ENCODE results near the gene AUTS2.
"Not testable (repeated sequence)": the region's sequence is repeated elsewhere in the genome, so short reads cannot be mapped to it uniquely, and the experiment has no call there.

The AUTS2 gene

GRCh38 chr7:70344726-70345125, 746.5 kb downstream of the AUTS2 start:
- DNase-seq: no peak

GRCh38 chr7:70346844-70347462, 748.7 kb downstream of the AUTS2 start:
- no peak for DNase-seq

DNA sequence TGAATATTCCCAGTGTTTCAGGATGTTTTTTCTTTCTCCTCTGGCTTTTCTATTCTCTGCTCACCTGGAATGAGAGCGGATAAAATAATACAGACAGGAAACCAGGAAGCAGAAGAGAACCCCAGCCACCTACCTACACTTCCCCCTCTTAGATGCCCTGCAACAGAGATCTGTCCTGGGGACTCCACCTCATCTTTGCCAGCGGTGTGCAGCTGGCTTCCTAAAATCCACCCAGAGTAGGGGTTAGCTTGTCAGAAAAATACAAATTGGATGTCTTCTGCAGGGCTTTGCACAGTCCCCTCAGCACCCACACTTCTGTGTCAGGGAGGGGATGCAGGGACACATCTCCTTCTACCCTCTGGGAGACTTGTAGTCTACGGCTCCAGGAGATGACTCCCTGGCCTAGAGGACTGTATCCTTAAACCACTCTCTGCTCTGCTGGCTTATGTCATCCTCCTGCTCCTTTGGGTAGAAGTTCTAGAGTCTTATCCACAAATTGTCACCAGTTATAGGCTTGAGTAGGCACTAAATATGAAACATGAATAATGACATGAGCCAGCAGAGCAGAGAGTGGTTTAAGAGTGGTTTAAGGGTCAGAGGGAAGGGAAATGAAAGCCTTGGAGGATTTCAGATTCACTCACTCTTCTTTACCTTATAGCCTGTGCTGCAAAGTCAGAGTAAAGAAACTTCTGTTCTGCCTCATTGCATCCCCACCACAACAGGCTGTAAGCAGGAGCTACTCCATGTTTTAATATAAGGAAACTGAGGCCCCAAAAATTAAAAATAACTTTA, 749.4 kb downstream of the AUTS2 start:
- DNase-seq: no peak

DNA sequence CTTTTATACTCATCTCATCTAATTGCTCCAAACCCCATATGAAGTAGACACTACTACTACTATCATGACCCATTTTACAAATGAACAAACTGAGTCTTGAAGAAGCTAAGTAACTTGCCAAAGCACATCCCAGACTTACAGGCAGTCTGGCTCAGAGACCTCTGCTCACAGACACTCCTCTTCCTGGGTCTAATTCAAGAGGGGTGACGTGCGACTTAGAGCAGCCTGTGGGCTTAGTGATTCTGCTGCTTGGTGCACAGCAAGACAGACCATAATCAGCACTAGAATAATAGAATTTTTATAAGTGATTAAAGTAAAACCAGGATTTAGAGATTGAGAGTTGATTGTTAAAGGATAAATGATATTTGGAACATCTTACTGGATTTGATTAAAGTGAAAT, 750.8 kb downstream of the AUTS2 start:
- no peak for DNase-seq

DNA sequence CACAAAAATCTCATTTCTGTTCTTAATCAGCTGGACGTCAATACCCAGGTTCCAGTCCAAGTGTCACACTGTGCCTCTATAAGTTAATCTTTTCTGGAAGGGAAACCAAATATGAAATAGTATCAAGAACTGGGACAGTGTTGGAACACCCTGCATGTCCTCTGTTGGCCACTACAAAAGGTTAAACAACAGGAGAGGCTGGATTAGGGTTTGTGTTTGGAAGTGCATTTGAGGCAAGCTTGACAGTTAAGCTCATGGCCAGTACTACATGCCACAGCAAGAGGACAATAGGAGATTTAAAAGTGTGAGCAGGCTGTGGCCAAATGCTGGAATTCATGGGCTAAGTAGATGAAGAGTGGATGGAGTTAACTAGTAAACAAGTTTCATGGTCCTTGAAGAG, 751.5 kb downstream of the AUTS2 start:
- DNase-seq: no peak

DNA sequence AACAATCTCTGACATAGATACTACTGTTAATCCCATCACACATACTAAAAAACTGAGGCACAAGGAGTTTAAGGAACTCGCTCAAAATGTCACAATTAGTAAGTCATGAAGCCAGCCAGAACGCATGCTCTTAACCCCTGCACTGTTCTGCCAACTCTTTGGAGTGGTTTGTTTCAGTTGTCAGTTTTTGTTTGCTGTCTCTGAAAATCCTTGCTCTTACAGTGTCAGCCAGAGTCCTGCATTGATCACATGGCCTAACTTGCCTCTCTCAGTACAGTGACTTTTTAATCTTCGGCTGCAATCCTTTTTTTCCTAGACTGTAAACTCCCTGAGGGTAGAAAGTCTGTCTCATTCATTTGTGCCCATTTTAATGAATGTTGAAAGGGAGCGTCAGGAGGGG, 753.8 kb downstream of the AUTS2 start:
- no peak for DNase-seq

GRCh38 chr7:70352906-70353305, 754.6 kb downstream of the AUTS2 start:
- DNase-seq: no peak

- peak; percentile 91 for DNase-seq
Measured at GRCh38 chr7:70353330-70353945, 755.2 kb downstream of the AUTS2 start.

GRCh38 chr7:70353946-70354335, 755.7 kb downstream of the AUTS2 start:
- DNase-seq: peak; percentile 59

- no peak for DNase-seq
Measured at GRCh38 chr7:70354409-70355169, 756.3 kb downstream of the AUTS2 start.

GRCh38 chr7:70355198-70356020, 757.1 kb downstream of the AUTS2 start:
- peak; percentile 94 for DNase-seq

DNA sequence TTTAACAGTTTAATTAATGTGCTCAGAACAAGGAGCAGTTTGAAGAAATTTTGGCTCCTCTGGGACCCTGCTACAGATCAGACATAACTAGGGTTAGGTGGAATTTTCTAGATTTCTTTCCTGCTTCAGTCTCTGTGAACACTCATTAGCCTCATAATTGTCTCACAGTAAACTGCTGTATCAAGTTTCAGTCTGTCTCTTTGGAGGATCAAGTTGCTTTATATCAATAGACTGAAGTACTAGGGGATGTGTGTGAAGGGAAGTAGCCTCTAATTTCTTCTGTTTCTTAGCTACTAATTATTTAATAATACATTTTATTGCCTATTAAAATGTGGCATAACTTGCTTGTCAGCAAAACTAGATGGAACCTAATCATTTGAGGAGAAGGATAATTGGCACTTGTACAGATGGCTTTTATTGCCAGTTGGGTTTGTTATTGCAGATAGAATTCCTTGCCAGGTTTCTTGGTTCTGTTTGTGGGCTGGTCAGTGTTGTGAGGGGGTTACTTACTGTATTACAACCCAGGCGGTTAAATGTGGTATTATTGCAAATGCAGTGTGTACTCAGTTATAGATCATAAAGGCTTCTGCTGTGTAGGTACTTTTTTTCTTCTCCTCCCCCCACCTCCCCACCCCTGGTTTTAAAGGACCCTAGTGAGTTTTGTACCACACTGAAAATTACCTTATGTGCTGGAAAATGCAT, 758.0 kb downstream of the AUTS2 start:
- peak; percentile 79 for DNase-seq

- no peak for DNase-seq
Measured at GRCh38 chr7:70356787-70357328, 758.6 kb downstream of the AUTS2 start.

- no peak for DNase-seq
Measured at GRCh38 chr7:70360557-70360956, 762.3 kb downstream of the AUTS2 start.

DNA sequence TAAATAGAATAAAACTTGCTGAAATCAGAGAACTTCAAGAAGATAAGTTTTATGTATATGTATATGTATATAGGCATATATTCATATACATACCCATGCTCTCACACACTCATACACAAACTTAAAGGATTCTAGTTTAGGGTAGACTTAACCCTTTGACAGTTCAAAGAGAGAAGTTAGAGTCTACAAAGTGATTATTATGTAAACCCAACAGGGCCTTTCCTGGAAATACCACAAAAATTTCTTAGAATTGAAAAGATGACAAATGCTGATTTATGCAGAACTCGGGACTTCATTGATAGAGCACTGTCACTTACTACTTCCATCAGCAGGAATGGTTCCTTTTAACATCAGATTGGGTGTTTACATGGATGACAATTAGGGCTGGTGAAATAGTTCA, 763.5 kb downstream of the AUTS2 start:
- DNase-seq: no peak

- DNase-seq: not testable (repeated sequence)
Measured at GRCh38 chr7:70364393-70364792, 766.1 kb downstream of the AUTS2 start.

- no peak for DNase-seq
Measured at GRCh38 chr7:70371652-70372051, 773.4 kb downstream of the AUTS2 start.

DNA sequence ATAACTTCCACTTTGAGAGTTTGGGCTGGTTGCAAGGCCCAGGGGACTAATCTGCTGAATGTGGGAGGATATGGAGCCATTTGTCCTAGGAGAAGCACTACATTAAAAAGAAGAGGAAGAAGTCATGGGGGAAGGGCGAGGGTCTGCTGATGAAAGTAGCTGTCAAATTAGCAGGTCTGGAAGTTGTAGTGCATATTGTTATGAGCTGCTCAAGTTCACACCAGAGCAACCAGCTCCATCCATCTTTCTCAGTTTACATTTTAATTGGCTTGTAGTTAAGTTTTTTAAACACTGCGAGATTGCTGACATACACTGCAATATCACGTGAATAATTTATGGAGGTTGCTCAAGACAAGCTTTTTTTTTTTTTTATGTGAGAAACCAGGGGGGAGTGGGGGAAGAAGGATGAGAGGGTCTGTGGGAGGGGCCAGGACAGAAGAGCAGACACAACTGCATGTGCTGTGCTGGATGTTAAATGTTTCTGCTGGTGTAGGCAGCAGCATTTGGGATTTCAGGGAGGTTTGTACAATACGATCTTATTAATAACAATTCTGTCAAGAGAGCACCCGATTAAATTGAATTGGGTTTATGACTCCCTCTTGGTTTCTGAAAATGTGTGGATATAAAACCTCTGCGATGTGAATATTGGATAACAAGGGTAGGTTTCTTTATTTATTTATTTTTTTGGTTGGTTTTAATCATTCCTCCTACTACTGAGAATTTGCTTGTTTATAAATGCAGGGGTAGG, 774.7 kb downstream of the AUTS2 start:
- no peak for DNase-seq

DNA sequence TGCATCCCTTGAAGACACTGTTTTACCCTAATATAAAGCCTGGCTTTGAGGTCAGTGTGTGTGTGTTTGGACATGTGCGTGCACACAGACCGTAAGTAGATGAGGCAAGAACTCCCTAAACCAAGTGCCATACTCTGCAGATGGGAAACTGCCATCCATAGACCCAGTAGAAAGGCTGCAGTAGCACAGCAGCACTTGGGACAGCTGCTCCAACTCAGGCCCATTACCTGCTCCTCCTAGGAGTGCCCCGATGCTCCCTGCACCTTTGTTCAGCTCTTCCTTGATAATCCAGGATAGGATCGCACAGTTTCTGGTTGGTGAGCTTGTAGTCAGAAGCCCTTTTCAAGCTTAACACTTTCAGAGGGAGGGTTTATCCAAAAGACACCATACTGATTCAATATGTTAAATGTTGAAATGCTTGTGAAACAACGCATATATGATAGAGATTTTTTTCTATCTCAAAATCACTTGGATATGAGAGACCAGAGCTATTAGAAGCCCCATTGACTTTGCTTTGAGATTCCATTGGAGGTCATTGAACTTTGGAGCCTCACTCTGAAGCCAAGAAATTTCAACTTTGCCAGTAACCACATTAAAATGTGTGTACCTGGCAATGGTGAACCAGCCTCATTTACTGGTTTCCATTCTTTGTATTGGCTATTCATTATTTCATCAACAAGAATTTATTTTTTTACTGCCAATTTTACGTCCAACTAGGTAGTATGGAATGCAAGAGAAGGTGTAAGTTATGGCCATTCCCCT, 776.7 kb downstream of the AUTS2 start:
- no peak for DNase-seq

DNA sequence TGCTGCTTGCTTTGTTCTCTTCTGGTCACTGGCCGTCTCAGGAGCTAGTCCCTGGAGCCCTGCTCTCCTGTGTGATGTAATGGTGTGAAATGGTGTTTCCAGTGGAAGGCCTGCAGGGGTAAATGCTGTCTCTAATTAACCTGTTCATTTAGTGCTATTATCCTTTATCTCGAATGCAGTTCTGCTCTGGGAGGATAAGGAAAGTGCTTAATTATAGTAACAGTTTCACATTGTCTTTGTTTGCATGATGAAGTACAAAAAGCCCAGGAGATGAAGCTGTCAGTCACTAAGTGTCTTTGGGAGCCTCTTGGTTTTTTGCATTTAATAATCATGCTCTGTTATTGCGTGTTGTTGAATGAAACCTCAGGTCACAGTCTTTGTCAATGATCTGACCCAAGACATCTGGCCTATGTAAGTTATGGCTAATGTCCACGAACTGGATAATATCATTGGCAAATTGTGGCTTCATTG, 778.3 kb downstream of the AUTS2 start:
- no peak for DNase-seq
